ENCODE results near the gene PRSS33.

The PRSS33 gene

GRCh38 chr16:2787961-2788360 lies 601 bp upstream of the PRSS33 start:
- Histone ChIP-seq H3K4me2 (ENCODE audit: low read depth, low read length, poor library complexity, severe bottlenecking) (peak overlapping the region; percentile 50), H3K27me3 (ENCODE audit: insufficient read depth, low read length, poor library complexity, severe bottlenecking) (no peaks in the 10 kb centered on the region)
- no peak for TF ChIP-seq EZH2phosphoT487 (IDR thresholded peaks at IDR 0.05; ENCODE audit: borderline replicate concordance)
- TF ChIP-seq, protein P1, sequence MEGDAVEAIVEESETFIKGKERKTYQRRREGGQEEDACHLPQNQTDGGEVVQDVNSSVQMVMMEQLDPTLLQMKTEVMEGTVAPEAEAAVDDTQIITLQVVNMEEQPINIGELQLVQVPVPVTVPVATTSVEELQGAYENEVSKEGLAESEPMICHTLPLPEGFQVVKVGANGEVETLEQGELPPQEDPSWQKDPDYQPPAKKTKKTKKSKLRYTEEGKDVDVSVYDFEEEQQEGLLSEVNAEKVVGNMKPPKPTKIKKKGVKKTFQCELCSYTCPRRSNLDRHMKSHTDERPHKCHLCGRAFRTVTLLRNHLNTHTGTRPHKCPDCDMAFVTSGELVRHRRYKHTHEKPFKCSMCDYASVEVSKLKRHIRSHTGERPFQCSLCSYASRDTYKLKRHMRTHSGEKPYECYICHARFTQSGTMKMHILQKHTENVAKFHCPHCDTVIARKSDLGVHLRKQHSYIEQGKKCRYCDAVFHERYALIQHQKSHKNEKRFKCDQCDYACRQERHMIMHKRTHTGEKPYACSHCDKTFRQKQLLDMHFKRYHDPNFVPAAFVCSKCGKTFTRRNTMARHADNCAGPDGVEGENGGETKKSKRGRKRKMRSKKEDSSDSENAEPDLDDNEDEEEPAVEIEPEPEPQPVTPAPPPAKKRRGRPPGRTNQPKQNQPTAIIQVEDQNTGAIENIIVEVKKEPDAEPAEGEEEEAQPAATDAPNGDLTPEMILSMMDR (conservative IDR thresholded peaks at IDR 0.05; ENCODE audit: low read length): no peak

DNA sequence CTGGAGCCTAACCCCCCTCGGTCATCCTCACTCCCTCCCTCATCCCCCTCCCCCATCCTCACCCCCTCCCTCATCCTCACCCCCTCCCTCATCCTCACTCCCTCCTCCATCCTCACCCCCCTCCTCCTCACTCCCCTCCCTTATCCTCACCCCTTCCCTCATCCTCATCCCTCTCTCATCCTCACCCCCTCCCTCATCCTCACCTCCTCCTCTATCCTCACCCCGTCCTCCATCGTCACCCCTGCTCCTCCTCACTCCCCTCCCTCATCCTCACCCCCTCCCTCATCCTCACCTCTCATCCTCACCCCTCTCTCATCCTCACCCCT lies 571 bp downstream of the PRSS33 start:
- TF ChIP-seq, protein P1 (conservative IDR thresholded peaks at IDR 0.05; ENCODE audit: low read length): no peak
- TF ChIP-seq EZH2phosphoT487 (IDR thresholded peaks at IDR 0.05; ENCODE audit: borderline replicate concordance): no peak
- no peaks in the 10 kb centered on the region for H3K27me3 ChIP-seq (ENCODE audit: insufficient read depth, low read length, poor library complexity, severe bottlenecking)
- no peak overlapping the region for H2AFZ ChIP-seq (ENCODE audit: low read length)
- H3F3A ChIP-seq (ENCODE audit: low read depth): no peaks in the 10 kb centered on the region
- no peak overlapping the region for H3K4me3 ChIP-seq (ENCODE audit: low read length, poor library complexity, severe bottlenecking)
- H3K9me3 ChIP-seq (ENCODE audit: insufficient read depth, low read depth, low read length): no peaks in the 10 kb centered on the region
- H3K9ac ChIP-seq (ENCODE audit: low read depth, low read length, poor library complexity, severe bottlenecking): no peak overlapping the region
- no peaks in the 10 kb centered on the region for H3K9me2 ChIP-seq (replicated peaks; ENCODE audit: low read depth, low read length)
- no peaks in the 10 kb centered on the region for H3K4me1 ChIP-seq (ENCODE audit: insufficient read depth, low read length, poor library complexity, severe bottlenecking)
- no peaks in the 10 kb centered on the region for H3K79me2 ChIP-seq (ENCODE audit: insufficient read depth, low read length)
- no peaks in the 10 kb centered on the region for H4K20me1 ChIP-seq (ENCODE audit: insufficient read depth, low read length, poor library complexity, severe bottlenecking)
- H3K4me2 ChIP-seq (ENCODE audit: low read depth, low read length, poor library complexity, severe bottlenecking): no peak overlapping the region
- no peaks in the 10 kb centered on the region for H3K36me3 ChIP-seq (ENCODE audit: insufficient read depth, low read length)

More at GRCh38 chr16:2787961-2788360, 601 bp upstream of the PRSS33 start:
- Histone ChIP-seq H3K79me2 (ENCODE audit: insufficient read depth, low read length) (no peaks in the 10 kb centered on the region), H3K36me3 (ENCODE audit: insufficient read depth, low read length) (no peaks in the 10 kb centered on the region), H4K20me1 (ENCODE audit: insufficient read depth, low read length, poor library complexity, severe bottlenecking) (no peaks in the 10 kb centered on the region), H3K9me3 (ENCODE audit: insufficient read depth, low read depth, low read length) (no peaks in the 10 kb centered on the region), H3K4me1 (ENCODE audit: insufficient read depth, low read length, poor library complexity, severe bottlenecking) (no peaks in the 10 kb centered on the region), H2AFZ (ENCODE audit: low read length) (peak overlapping the region; percentile 81; the same call in 1 of the 2 replicates), H3K9me2 (replicated peaks; ENCODE audit: low read depth, low read length) (no peaks in the 10 kb centered on the region), H3K9ac (ENCODE audit: low read depth, low read length, poor library complexity, severe bottlenecking) (no peak overlapping the region), H3F3A (ENCODE audit: low read depth) (no peaks in the 10 kb centered on the region), H3K4me3 (ENCODE audit: low read length, poor library complexity, severe bottlenecking) (peak overlapping the region; percentile 29)

- Histone ChIP-seq H4K20me1 (ENCODE audit: insufficient read depth, low read length, poor library complexity, severe bottlenecking) (no peaks in the 10 kb centered on the region), H3K79me2 (ENCODE audit: insufficient read depth, low read length) (no peaks in the 10 kb centered on the region), H3K4me3 (ENCODE audit: low read length, poor library complexity, severe bottlenecking) (no peak overlapping the region), H3K4me2 (ENCODE audit: low read depth, low read length, poor library complexity, severe bottlenecking) (no peak overlapping the region), H2AFZ (ENCODE audit: low read length) (no peak overlapping the region), H3K4me1 (ENCODE audit: insufficient read depth, low read length, poor library complexity, severe bottlenecking) (no peaks in the 10 kb centered on the region), H3K27me3 (ENCODE audit: insufficient read depth, low read length, poor library complexity, severe bottlenecking) (no peaks in the 10 kb centered on the region), H3K9me2 (replicated peaks; ENCODE audit: low read depth, low read length) (no peaks in the 10 kb centered on the region), H3K36me3 (ENCODE audit: insufficient read depth, low read length) (no peaks in the 10 kb centered on the region), H3K9ac (ENCODE audit: low read depth, low read length, poor library complexity, severe bottlenecking) (no peak overlapping the region), H3F3A (ENCODE audit: low read depth) (no peaks in the 10 kb centered on the region), H3K9me3 (ENCODE audit: insufficient read depth, low read depth, low read length) (no peaks in the 10 kb centered on the region)
- TF ChIP-seq EZH2phosphoT487 (IDR thresholded peaks at IDR 0.05; ENCODE audit: borderline replicate concordance): no peak
- TF ChIP-seq, protein P1 (conservative IDR thresholded peaks at IDR 0.05; ENCODE audit: low read length): no peak
These were observed 1.1 kb downstream of the PRSS33 start for GRCh38 chr16:2786061-2786825.

All from Loucy (cell line).